DND-41 (cell line): ENCODE results near the gene ZNF445.

Source experiments
- EZH2 ChIP-seq: IDR thresholded peaks from 3 replicates; pipeline ENCODE4 v1.6.1; 2012; ENCODE audit warnings: borderline replicate concordance, low read depth, mild to moderate bottlenecking, moderate library complexity, low read length, inconsistent platforms; ENCODE audit not compliant: severe bottlenecking
- TF ChIP-seq, protein P1 (sequence below): IDR thresholded peaks from 2 replicates; pipeline ENCODE4 v1.5.1; 2012; ENCODE audit warnings: borderline replicate concordance, low read length, moderate library complexity, mild to moderate bottlenecking; ENCODE audit not compliant: poor library complexity, severe bottlenecking; ENCODE audit errors: extremely low read depth

GRCh38 chr3:44430466-44430865 is 47.0 kb downstream of the ZNF445 start:
- TF ChIP-seq, protein P1, sequence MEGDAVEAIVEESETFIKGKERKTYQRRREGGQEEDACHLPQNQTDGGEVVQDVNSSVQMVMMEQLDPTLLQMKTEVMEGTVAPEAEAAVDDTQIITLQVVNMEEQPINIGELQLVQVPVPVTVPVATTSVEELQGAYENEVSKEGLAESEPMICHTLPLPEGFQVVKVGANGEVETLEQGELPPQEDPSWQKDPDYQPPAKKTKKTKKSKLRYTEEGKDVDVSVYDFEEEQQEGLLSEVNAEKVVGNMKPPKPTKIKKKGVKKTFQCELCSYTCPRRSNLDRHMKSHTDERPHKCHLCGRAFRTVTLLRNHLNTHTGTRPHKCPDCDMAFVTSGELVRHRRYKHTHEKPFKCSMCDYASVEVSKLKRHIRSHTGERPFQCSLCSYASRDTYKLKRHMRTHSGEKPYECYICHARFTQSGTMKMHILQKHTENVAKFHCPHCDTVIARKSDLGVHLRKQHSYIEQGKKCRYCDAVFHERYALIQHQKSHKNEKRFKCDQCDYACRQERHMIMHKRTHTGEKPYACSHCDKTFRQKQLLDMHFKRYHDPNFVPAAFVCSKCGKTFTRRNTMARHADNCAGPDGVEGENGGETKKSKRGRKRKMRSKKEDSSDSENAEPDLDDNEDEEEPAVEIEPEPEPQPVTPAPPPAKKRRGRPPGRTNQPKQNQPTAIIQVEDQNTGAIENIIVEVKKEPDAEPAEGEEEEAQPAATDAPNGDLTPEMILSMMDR, result no peak
- no peak for TF ChIP-seq EZH2
